ENCODE data around the gene DYNLT2.

DNA sequence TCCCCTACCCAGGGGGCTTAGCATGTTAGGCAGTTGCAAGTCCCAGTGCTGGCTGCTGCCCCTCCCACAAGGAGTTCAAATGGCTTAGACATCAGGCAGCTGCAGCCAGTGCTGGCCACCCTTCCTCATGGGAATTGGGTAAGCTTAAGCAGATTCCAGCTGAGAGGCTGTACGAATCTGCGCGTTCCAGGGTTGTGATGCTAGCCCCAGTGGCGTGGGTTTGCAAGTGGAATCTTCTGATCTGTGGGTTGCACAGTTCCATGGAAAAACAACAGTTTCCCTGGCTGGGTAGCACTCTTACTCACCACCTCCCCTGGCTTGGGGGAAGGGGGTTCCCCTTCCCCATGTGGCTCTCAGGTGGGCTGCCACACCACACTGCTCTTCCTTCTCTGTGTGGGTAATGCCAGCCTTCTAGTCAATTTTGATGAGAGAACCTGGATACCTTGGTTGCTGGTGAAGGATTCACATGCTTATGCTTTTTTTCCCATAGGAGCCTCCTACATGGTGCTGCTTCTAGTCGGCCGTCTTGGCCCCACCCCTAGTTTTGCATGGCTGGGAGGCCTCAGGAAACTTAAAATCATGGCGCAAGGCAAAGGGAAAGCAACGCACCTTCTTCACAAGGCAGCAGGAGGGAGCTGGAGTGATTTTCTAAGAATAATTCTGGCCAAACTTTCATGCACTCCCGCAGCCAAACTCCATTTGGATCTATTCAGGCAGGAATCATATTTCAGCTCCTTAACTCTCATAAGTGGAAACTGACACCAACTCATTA lies 13.0 kb downstream of the DYNLT2 start:
- TF ChIP-seq, protein P1, sequence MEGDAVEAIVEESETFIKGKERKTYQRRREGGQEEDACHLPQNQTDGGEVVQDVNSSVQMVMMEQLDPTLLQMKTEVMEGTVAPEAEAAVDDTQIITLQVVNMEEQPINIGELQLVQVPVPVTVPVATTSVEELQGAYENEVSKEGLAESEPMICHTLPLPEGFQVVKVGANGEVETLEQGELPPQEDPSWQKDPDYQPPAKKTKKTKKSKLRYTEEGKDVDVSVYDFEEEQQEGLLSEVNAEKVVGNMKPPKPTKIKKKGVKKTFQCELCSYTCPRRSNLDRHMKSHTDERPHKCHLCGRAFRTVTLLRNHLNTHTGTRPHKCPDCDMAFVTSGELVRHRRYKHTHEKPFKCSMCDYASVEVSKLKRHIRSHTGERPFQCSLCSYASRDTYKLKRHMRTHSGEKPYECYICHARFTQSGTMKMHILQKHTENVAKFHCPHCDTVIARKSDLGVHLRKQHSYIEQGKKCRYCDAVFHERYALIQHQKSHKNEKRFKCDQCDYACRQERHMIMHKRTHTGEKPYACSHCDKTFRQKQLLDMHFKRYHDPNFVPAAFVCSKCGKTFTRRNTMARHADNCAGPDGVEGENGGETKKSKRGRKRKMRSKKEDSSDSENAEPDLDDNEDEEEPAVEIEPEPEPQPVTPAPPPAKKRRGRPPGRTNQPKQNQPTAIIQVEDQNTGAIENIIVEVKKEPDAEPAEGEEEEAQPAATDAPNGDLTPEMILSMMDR (IDR thresholded peaks at IDR 0.05 in 8 of 11, conservative IDR thresholded peaks at IDR 0.05 in 3 of 11): no peak
- TF ChIP-seq POLR2AphosphoS5 (IDR thresholded peaks at IDR 0.05): no peak
